H1 (cell line): ENCODE results near the gene GPC1. TPM values are rescaled to one million over a fixed set of nuclear protein-coding genes. Genes with fewer than 3 reads are reported as not detected.

Experiments
- BACH1 ChIP-seq: IDR thresholded peaks from 2 replicates; pipeline ENCODE4 v1.6.1; 2012; ENCODE audit warnings: low read length, improper control_type of control experiment
- GTF2F1 ChIP-seq: IDR thresholded peaks from 2 replicates; pipeline ENCODE4 v1.6.1; 2012; ENCODE audit warnings: low read depth, low read length, improper control_type of control experiment, borderline replicate concordance
- NANOG ChIP-seq: IDR thresholded peaks from 2 replicates; pipeline ENCODE4 v1.6.1; 2011; ENCODE audit warnings: low read length, low read depth, mild to moderate bottlenecking, inconsistent platforms; ENCODE audit not compliant: insufficient read depth, poor library complexity, severe bottlenecking
- POU5F1 ChIP-seq: IDR thresholded peaks from 2 replicates; pipeline ENCODE4 v1.6.1; 2011; ENCODE audit warnings: low read depth, mild to moderate bottlenecking, low read length, moderate library complexity
- SP2 ChIP-seq: IDR thresholded peaks from 2 replicates; pipeline ENCODE4 v1.6.1; 2012; ENCODE audit warnings: mild to moderate bottlenecking, low read length, inconsistent platforms
- polyA plus RNA-seq, 7 experiments: library from polyadenylated mRNA; depleted of rRNA in 3 of 7; stranded (reverse) in 5 of 7; unstranded in 2 of 7; fragments of >200 nt in 5 of 7; fragments of 200-250 nt in 2 of 7; gene quantifications; 1 replicate in 5 of 7; 2 replicates in 1 of 7; 4 replicates in 1 of 7; pipeline versions ENCODE4 v1.2.1 to v1.2.3, GENCODE V29; 2011 to 2013; ENCODE audit warnings: missing spikeins in 2 of 7, mixed read lengths in 2 of 7
- total RNA-seq: library from RNA; stranded (reverse); fragmentation: NEBNext Ultra II Directional; extraction: Animal tissue kit (Norgen Biotek cat#: 25700); gene quantifications from 2 replicates; pipeline ENCODE4 v1.2.1, GENCODE V29; 2021

GPC1 gene
- total and polyA plus RNA-seq, 2 of the 8 experiments (the other 6 are each of a cell fraction or from before 2014, with no cell fraction given) = 21.9 to 28.3 TPM

DNA sequence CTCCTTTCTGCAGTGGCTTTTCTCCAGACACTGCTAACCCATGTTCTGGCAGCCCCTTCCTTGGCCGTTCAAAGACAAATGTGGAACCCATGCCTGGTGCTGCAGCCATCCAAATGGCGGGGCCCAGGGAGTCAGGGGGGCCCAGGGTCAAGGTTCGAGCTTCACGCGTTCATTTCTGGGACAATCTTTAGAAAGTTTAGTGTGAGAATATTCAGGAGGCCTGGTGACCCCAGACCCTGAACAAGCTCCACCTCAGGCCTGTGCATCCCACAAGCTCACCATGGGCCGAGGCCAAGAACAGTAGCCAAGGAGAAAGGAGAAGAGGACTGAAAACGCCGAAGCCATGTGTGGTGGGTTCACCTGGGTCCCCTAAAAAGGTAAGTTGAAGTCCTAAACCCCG lies 67.9 kb downstream of the GPC1 start (continued):
- TF ChIP-seq NANOG = no peak
- TF ChIP-seq POU5F1 = no peak
- TF ChIP-seq GTF2F1 = no peak
- TF ChIP-seq BACH1 = no peak
- no peak for TF ChIP-seq SP2
